IPS-18c (cell line): ENCODE results near the gene NIT2.
A peak's percentile ranks its signal among the peaks of the same experiment; 100 is the strongest.
"Not testable (repeated sequence)": the region's sequence is repeated elsewhere in the genome, so short reads cannot be mapped to it uniquely, and the experiment has no call there.

Source experiments
- H3K4me3 ChIP-seq: 2 replicates; pipeline ENCODE4 v1.7.0; 2013; ENCODE audit warnings: low read depth, mild to moderate bottlenecking, low read length, moderate library complexity; ENCODE audit not compliant: insufficient read depth
- H3K9me3 ChIP-seq: one replicate; pipeline ENCODE4 v1.6.1; 2013; ENCODE audit warnings: mild to moderate bottlenecking, low read length, moderate library complexity; ENCODE audit not compliant: control insufficient read depth, insufficient read depth

Gene NIT2

GRCh38 chr3:100331660-100332059, 2.9 kb upstream of the NIT2 start:
- no peaks in the 10 kb centered on the region for H3K9me3 ChIP-seq
- H3K4me3 ChIP-seq: no peak overlapping the region

GRCh38 chr3:100333051-100333450, 1.5 kb upstream of the NIT2 start:
- H3K9me3 ChIP-seq: no peaks in the 10 kb centered on the region
- no peak overlapping the region for H3K4me3 ChIP-seq

GRCh38 chr3:100333970-100334487, 528 bp upstream of the NIT2 start:
- Histone ChIP-seq H3K9me3 (no peaks in the 10 kb centered on the region), H3K4me3 (peak overlapping the region; percentile 69)

GRCh38 chr3:100335434-100335833, 877 bp downstream of the NIT2 start:
- H3K4me3 ChIP-seq: peak overlapping the region; percentile 69
- no peaks in the 10 kb centered on the region for H3K9me3 ChIP-seq

- not testable (repeated sequence) for H3K4me3 ChIP-seq, H3K9me3 ChIP-seq
Measured at GRCh38 chr3:100336229-100336628, 1.7 kb downstream of the NIT2 start.

- H3K4me3 ChIP-seq: no peak overlapping the region
Measured at GRCh38 chr3:100338911-100339310, 4.4 kb downstream of the NIT2 start.

GRCh38 chr3:100339786-100340185, 5.2 kb downstream of the NIT2 start:
- Histone ChIP-seq H3K9me3 (no peaks in the 10 kb centered on the region), H3K4me3 (no peak overlapping the region)

More at GRCh38 chr3:100338911-100339310, 4.4 kb downstream of the NIT2 start:
- no peaks in the 10 kb centered on the region for H3K9me3 ChIP-seq

GRCh38 chr3:100340527-100340926, 6.0 kb downstream of the NIT2 start:
- no peaks in the 10 kb centered on the region for H3K9me3 ChIP-seq
- H3K4me3 ChIP-seq: no peak overlapping the region

GRCh38 chr3:100348727-100349126, 14.2 kb downstream of the NIT2 start:
- Histone ChIP-seq H3K4me3 (no peak overlapping the region), H3K9me3 (no peaks in the 10 kb centered on the region)

GRCh38 chr3:100351770-100352169, 17.2 kb downstream of the NIT2 start:
- H3K9me3 ChIP-seq, H3K4me3 ChIP-seq: not testable (repeated sequence)

- H3K4me3 ChIP-seq: no peak overlapping the region
- H3K9me3 ChIP-seq: no peaks in the 10 kb centered on the region
Measured at GRCh38 chr3:100352296-100353231, 18.0 kb downstream of the NIT2 start.

GRCh38 chr3:100354850-100355249, 20.3 kb downstream of the NIT2 start:
- Histone ChIP-seq H3K9me3 (no peaks in the 10 kb centered on the region), H3K4me3 (no peak overlapping the region)

- H3K9me3 ChIP-seq: no peaks in the 10 kb centered on the region
Measured at GRCh38 chr3:100358413-100358812, 23.9 kb downstream of the NIT2 start.

GRCh38 chr3:100359035-100359434, 24.5 kb downstream of the NIT2 start:
- Histone ChIP-seq H3K4me3 (no peak overlapping the region), H3K9me3 (no peaks in the 10 kb centered on the region)

More at GRCh38 chr3:100358413-100358812, 23.9 kb downstream of the NIT2 start:
- no peak overlapping the region for H3K4me3 ChIP-seq

GRCh38 chr3:100360757-100361496, 26.4 kb downstream of the NIT2 start:
- no peaks in the 10 kb centered on the region for H3K9me3 ChIP-seq
- H3K4me3 ChIP-seq: no peak overlapping the region

- Histone ChIP-seq H3K9me3 (no peaks in the 10 kb centered on the region), H3K4me3 (no peak overlapping the region)
Measured at GRCh38 chr3:100361897-100362296, 27.3 kb downstream of the NIT2 start.

- Histone ChIP-seq H3K4me3 (no peak overlapping the region), H3K9me3 (no peaks in the 10 kb centered on the region)
Measured at GRCh38 chr3:100364421-100364820, 29.9 kb downstream of the NIT2 start.

GRCh38 chr3:100366424-100366823, 31.9 kb downstream of the NIT2 start:
- no peak overlapping the region for H3K4me3 ChIP-seq

More at GRCh38 chr3:100366424-100366823, 31.9 kb downstream of the NIT2 start:
- H3K9me3 ChIP-seq: no peaks in the 10 kb centered on the region
